Stomach smooth muscle (tissue), 2 donors: ENCODE measurements around the gene ITGB6.
"Not testable (repeated sequence)": the region's sequence is repeated elsewhere in the genome, so short reads cannot be mapped to it uniquely, and the experiment has no call there.

ENCODE experiments used
- H3K27ac ChIP-seq: one replicate; pipeline ENCODE4 v1.7.0; 2013; ENCODE audit warnings: mild to moderate bottlenecking, low read length, inconsistent platforms
- H3K27me3 ChIP-seq, 2 donors: one replicate each; pipeline ENCODE4 v1.7.0; 2013; ENCODE audit warnings: low read length in 2 of 2; ENCODE audit not compliant: insufficient read depth in 2 of 2, control insufficient read depth in 1 of 2
- H3K36me3 ChIP-seq, 2 donors: one replicate each; pipeline ENCODE4 v1.7.0; 2013; ENCODE audit warnings: low read length in 2 of 2; ENCODE audit not compliant: control insufficient read depth in 2 of 2, insufficient read depth in 2 of 2
- H3K4me1 ChIP-seq: one replicate; pipeline ENCODE4 v1.7.0; 2013; ENCODE audit warnings: low read length; ENCODE audit not compliant: control insufficient read depth, insufficient read depth
- H3K4me3 ChIP-seq, 2 donors: one replicate each; pipeline ENCODE4 v1.7.0; 2013; ENCODE audit warnings: low read length in 2 of 2
- H3K9ac ChIP-seq, 2 donors: one replicate each; pipeline ENCODE4 v1.7.0; 2013; ENCODE audit warnings: low read length in 2 of 2, mild to moderate bottlenecking in 1 of 2
- H3K9me3 ChIP-seq, 2 donors: one replicate each; pipeline ENCODE4 v1.7.0; 2013; ENCODE audit warnings: low read length in 2 of 2; ENCODE audit not compliant: control insufficient read depth in 2 of 2
- donor health status: healthy.
- donor health status: Pancreatic carcinoma.

The ITGB6 gene

GRCh38 chr2:160138406-160138805 lies 61.7 kb downstream of the ITGB6 start:
- Histone ChIP-seq H3K4me1 (no peaks in the 10 kb centered on the region), H3K9ac (no peak overlapping the region), H3K36me3 (no peaks in the 10 kb centered on the region), H3K27ac (no peak overlapping the region), H3K4me3 (no peak overlapping the region), H3K9me3 (no peaks in the 10 kb centered on the region), H3K27me3 (no peaks in the 10 kb centered on the region)

GRCh38 chr2:160137464-160137863 lies 62.6 kb downstream of the ITGB6 start:
- no peaks in the 10 kb centered on the region for H3K4me1 ChIP-seq
- H3K4me3 ChIP-seq, result no peak overlapping the region
- no peaks in the 10 kb centered on the region for H3K36me3 ChIP-seq
- H3K27ac ChIP-seq, result no peak overlapping the region
- H3K27me3 ChIP-seq, result no peaks in the 10 kb centered on the region
- H3K9ac ChIP-seq, result no peak overlapping the region
- no peaks in the 10 kb centered on the region for H3K9me3 ChIP-seq

- Histone ChIP-seq H3K36me3 (no peaks in the 10 kb centered on the region), H3K9ac (no peak overlapping the region), H3K4me3 (no peak overlapping the region), H3K9me3 (no peaks in the 10 kb centered on the region), H3K27me3 (no peaks in the 10 kb centered on the region), H3K4me1 (no peaks in the 10 kb centered on the region), H3K27ac (no peak overlapping the region)
Measured at GRCh38 chr2:160132761-160133160, 67.3 kb downstream of the ITGB6 start.

- Histone ChIP-seq H3K4me1 (no peaks in the 10 kb centered on the region), H3K27me3 (no peaks in the 10 kb centered on the region), H3K27ac (no peak overlapping the region), H3K9me3 (no peaks in the 10 kb centered on the region), H3K9ac (no peak overlapping the region), H3K4me3 (no peak overlapping the region), H3K36me3 (no peaks in the 10 kb centered on the region)
Measured at GRCh38 chr2:160126756-160127155, 73.3 kb downstream of the ITGB6 start.

- H3K36me3 ChIP-seq, result no peaks in the 10 kb centered on the region
- H3K9me3 ChIP-seq, result no peaks in the 10 kb centered on the region
- H3K27ac ChIP-seq, result no peak overlapping the region
- no peaks in the 10 kb centered on the region for H3K27me3 ChIP-seq
- no peaks in the 10 kb centered on the region for H3K4me1 ChIP-seq
- H3K9ac ChIP-seq, result no peak overlapping the region
- no peak overlapping the region for H3K4me3 ChIP-seq
Measured at GRCh38 chr2:160126315-160126714, 73.8 kb downstream of the ITGB6 start.

GRCh38 chr2:160125828-160126227 lies 74.2 kb downstream of the ITGB6 start:
- H3K27ac ChIP-seq, result no peak overlapping the region
- H3K9me3 ChIP-seq, result no peaks in the 10 kb centered on the region
- H3K27me3 ChIP-seq, result no peaks in the 10 kb centered on the region
- H3K4me1 ChIP-seq, result no peaks in the 10 kb centered on the region
- no peaks in the 10 kb centered on the region for H3K36me3 ChIP-seq
- no peak overlapping the region for H3K9ac ChIP-seq
- H3K4me3 ChIP-seq, result no peak overlapping the region

GRCh38 chr2:160125366-160125765 lies 74.7 kb downstream of the ITGB6 start:
- Histone ChIP-seq H3K4me3 (no peak overlapping the region), H3K4me1 (no peaks in the 10 kb centered on the region), H3K27ac (no peak overlapping the region), H3K9me3 (no peaks in the 10 kb centered on the region), H3K9ac (no peak overlapping the region), H3K36me3 (no peaks in the 10 kb centered on the region), H3K27me3 (no peaks in the 10 kb centered on the region)

GRCh38 chr2:160124571-160124970 lies 75.5 kb downstream of the ITGB6 start:
- Histone ChIP-seq H3K9me3 (no peaks in the 10 kb centered on the region), H3K4me1 (no peaks in the 10 kb centered on the region), H3K36me3 (no peaks in the 10 kb centered on the region), H3K9ac (no peak overlapping the region), H3K4me3 (no peak overlapping the region), H3K27me3 (no peaks in the 10 kb centered on the region), H3K27ac (no peak overlapping the region)

- H3K27me3 ChIP-seq, H3K4me3 ChIP-seq, H3K9me3 ChIP-seq, H3K27ac ChIP-seq, H3K36me3 ChIP-seq, H3K4me1 ChIP-seq, H3K9ac ChIP-seq: not testable (repeated sequence)
Measured at GRCh38 chr2:160114721-160115120, 85.4 kb downstream of the ITGB6 start.

GRCh38 chr2:160114020-160114419 lies 86.1 kb downstream of the ITGB6 start:
- H3K27ac ChIP-seq, result no peak overlapping the region
- H3K36me3 ChIP-seq, result no peaks in the 10 kb centered on the region
- no peak overlapping the region for H3K9ac ChIP-seq

GRCh38 chr2:160111951-160112798 lies 87.9 kb downstream of the ITGB6 start:
- Histone ChIP-seq H3K4me3 (no peak overlapping the region), H3K27ac (no peak overlapping the region), H3K9me3 (no peaks in the 10 kb centered on the region), H3K27me3 (no peaks in the 10 kb centered on the region), H3K4me1 (no peaks in the 10 kb centered on the region), H3K9ac (no peak overlapping the region), H3K36me3 (no peaks in the 10 kb centered on the region)

More at GRCh38 chr2:160114020-160114419, 86.1 kb downstream of the ITGB6 start:
- Histone ChIP-seq H3K4me3 (no peak overlapping the region), H3K9me3 (no peaks in the 10 kb centered on the region), H3K27me3 (no peaks in the 10 kb centered on the region), H3K4me1 (no peaks in the 10 kb centered on the region)
